HG03103 (cell line): Measurements from ENCODE around the gene HBD.

Experiments used
- ATAC-seq: cut with Tn5 transposase; IDR thresholded peaks from one replicate; pipeline ENCODE4 v1.9.1; 2021; ENCODE audit warnings: low read depth; ENCODE audit not compliant: unreplicated experiment

HBD gene

DNA sequence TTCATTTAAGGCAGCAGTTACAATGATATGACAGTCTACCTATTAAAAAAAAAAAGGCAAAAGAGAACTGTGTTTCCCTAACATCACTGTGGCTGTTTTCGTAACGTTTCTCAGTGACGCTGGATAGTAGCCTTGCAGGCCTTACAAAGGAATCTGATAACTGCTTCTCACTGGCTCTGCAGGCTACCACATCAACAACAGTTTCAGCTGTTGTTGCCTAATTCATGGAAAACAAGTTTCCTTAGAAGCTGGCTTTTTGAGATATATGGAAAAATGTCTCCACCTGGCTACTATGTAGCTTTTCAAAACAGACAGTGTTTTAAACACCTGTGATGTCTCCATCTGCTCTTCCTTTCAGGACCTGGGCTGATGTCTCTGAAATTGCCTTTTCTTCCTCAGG, 37.6 kb downstream of the HBD start:
- no peak for ATAC-seq

- ATAC-seq = no peak
Measured at GRCh38 chr11:5196067-5196466, 38.2 kb downstream of the HBD start.

GRCh38 chr11:5192738-5193137, 41.5 kb downstream of the HBD start:
- no peak for ATAC-seq

GRCh38 chr11:5188201-5188600, 46.1 kb downstream of the HBD start:
- ATAC-seq = no peak
